ENCODE data around the gene SALL4.

The SALL4 gene

DNA sequence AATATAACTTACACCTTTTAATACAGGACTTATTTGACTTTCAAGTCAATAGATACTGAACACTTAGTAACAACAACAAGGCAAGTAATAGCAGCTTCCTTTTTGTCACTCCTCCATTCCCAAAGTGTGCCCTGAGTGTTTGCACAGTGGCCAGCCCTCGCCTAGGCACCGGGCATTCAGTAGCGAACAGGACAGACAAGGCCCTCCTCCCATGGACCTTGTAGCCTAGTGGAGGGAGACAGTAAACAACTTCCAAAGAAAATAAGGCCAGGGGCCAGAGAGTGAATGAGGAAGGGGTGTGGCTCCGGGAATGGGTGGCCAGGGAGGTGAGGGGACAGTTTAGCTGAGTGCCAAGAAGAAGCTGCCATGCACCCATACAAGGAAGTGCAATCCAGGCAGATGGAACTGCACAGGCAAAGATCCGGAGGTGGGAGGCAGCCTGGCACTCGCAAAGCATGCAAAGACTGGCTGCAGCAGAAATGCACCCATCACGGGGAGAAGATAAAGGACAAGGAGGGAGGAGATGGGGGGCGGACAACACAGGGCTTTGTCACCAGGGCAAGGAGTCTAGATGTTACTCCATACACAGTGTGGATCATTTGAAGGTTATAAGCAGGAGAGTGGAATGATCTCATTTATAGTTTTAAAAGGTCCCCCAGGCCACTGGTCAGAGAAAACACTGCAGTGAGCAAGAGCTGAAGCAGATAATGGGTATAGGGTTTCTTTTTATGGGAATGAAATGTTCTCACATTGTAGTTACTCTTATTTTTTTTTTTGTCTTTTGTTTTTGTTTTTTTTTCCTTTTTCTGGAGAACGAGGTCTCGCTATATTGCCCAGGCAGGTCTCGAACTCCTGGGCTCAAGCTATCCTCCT lies 66.4 kb downstream of the SALL4 start:
- DNase-seq = peak in 1 of 14 donors; percentile 21

DNA sequence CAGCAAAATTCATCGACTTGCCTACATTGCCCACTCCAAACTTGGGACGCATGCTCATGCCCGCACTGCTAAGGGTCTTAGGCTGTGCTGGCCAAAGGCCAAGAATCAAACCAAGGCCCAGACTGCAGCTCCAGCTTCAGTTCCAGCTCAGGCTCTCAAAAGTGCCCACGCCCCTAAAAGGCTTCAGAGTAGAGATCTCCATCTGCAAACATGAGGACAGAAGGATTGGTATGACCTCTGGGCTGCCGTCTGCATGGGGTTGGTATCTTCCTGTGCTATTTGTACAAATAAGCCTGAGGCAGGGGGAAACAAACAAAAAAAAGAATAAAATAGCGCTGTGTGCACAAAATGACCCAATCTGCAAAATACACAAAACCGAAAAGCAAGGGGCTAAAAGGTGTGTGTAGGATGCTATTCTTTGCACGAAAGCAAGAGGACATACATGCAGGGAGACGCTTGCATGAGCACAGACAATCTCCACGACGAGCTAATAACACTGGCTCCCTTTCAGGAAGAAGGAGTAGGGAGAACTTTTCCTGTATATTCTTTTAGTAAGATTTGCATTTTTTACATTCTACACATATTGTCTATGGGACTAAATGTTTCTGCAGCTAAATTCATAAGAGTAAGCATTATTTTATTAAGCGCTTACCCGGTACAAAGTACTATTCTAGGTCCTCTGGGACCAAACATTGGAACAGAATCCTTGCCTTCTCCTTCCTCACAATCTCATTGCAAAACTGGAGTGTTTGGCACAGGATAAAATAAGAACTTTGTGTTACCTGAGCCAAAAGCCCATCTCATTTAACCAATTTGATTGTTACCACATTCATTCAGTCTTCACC lies 67.2 kb downstream of the SALL4 start:
- DNase-seq = peak in 1 of 14 donors; percentile 16

GRCh38 chr20:51733070-51733469 lies 69.3 kb downstream of the SALL4 start:
- DNase-seq = no peak
